ENCODE data around the gene REX1BD. TPM values are rescaled to one million over a fixed set of nuclear protein-coding genes. Genes with fewer than 3 reads are reported as not detected.

REX1BD gene
- total and polyA plus RNA-seq, 2 of the 13 experiments (the other 11 are each of a cell fraction or from before 2014, with no cell fraction given), result 7.5 to 25.4 TPM

DNA sequence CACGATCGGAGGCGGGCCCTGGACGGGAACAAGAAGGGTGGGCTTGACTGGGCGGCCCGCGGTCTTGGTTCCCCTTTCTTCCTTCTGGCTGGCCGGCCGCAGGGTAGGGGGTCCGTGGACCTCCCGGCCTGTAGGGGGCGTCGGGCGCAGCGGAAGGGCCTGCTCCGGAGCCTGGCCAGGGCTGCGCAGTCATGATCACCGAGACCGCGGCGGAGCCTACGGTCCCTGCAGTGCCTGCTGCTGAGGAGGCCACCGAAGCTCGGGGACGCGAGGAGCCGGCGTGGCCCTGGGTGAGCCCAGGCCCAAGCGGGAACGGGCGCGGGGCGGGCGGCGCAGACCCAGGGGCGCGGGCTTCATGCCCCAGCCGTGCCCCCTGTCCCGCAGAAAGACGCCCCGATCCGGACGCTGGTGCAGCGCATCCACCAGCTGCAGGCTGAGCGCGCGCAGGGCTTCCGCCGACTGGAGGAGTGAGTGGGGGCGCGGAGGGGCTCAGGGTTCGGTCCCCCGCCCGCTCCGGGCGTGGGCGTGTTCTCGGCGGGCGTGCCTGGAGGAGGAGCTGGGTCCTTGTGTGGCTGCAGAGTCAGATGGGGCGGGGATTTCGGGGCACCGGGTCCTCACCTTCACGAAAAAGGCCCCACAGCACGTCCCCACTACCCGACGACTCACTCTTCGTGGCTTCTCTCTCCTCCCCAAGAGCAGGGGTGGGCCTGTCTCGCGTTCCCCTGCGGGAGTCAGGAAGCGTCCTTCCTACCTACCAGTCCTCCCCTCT is at the start of gene REX1BD (continued):
- TF ChIP-seq ZNF629 (CRISPR knock-in tag; conservative IDR thresholded peaks at IDR 0.05) (peak; percentile 55), KIAA2018 (CRISPR knock-in tag; IDR thresholded peaks at IDR 0.05; ENCODE audit: borderline replicate concordance) (0 out of 2 replicates have a peak, but pooled peaks have one; percentile 3), ZBTB33 (CRISPR knock-in tag; IDR thresholded peaks at IDR 0.05) (peak; percentile 74), ZNF274 (CRISPR knock-in tag; IDR thresholded peaks at IDR 0.05) (0 out of 2 replicates have a peak, but pooled peaks have one; percentile 26), ESRRA (CRISPR knock-in tag; IDR thresholded peaks at IDR 0.05; ENCODE audit: low read depth) (peak; percentile 63; the same call in 1 of the 2 replicates), ZNF816 (CRISPR knock-in tag; IDR thresholded peaks at IDR 0.05; ENCODE audit: borderline replicate concordance) (no peak), RELA (CRISPR knock-in tag; IDR thresholded peaks at IDR 0.05) (no peak), ZNF556 (CRISPR knock-in tag; IDR thresholded peaks at IDR 0.05; ENCODE audit: borderline replicate concordance) (no peak; the same call in 1 of the 2 replicates), CBFB (CRISPR knock-in tag; IDR thresholded peaks at IDR 0.05) (peak; percentile 86; the same call in 1 of the 2 replicates), ZNF7 (CRISPR knock-in tag; IDR thresholded peaks at IDR 0.05) (no peak), PAX8 (CRISPR knock-in tag; IDR thresholded peaks at IDR 0.05; ENCODE audit: borderline replicate concordance) (no peak; the same call in 1 of the 2 replicates), ZBTB43 (CRISPR knock-in tag; conservative IDR thresholded peaks at IDR 0.05) (0 out of 2 replicates have a peak, but pooled peaks have one; percentile 18), MTA1 (CRISPR knock-in tag; IDR thresholded peaks at IDR 0.05; ENCODE audit: borderline replicate concordance) (peak; percentile 87; the same call in 1 of the 2 replicates), ONECUT2 (CRISPR knock-in tag; IDR thresholded peaks at IDR 0.05) (no peak), ASH2L (IDR thresholded peaks at IDR 0.05; ENCODE audit: insufficient read length, low read depth, low read length) (no peak), ZFAT (CRISPR knock-in tag; conservative IDR thresholded peaks at IDR 0.05) (peak; percentile 34; the same call in 1 of the 2 replicates), ZNF331 (CRISPR knock-in tag; IDR thresholded peaks at IDR 0.05) (peak; percentile 91), ATAD3A (CRISPR knock-in tag; IDR thresholded peaks at IDR 0.05) (no peak)
